LNCAP (cell line): ENCODE results near the gene PCIF1.

ENCODE experiments used
- CTCF ChIP-seq: fragments of 450-650 bp; IDR thresholded peaks from 2 replicates; pipeline ENCODE4 v1.5.1; 2017; ENCODE audit warnings: mild to moderate bottlenecking

The PCIF1 gene

GRCh38 chr20:45968801-45969711, 34.6 kb downstream of the PCIF1 start:
- TF ChIP-seq CTCF, result no peak

- TF ChIP-seq CTCF, result peak; percentile 67
Measured at GRCh38 chr20:45969712-45970634, 35.5 kb downstream of the PCIF1 start.

GRCh38 chr20:45970646-45971424, 36.4 kb downstream of the PCIF1 start:
- no peak for TF ChIP-seq CTCF

- no peak for TF ChIP-seq CTCF
Measured at GRCh38 chr20:45971425-45971674, 36.9 kb downstream of the PCIF1 start.

GRCh38 chr20:45971675-45972499, 37.4 kb downstream of the PCIF1 start, which contains the start of gene ZNF335:
ZNF335 (minus strand) TSS chr20:45972203; CDS start chr20:45971410, 793 bp downstream.
- no peak for TF ChIP-seq CTCF

GRCh38 chr20:45972500-45973183, 38.2 kb downstream of the PCIF1 start:
- no peak for TF ChIP-seq CTCF
